Mucosa of descending colon (tissue), 3 donors: ENCODE results near the gene KRTAP12-4. TPM values are rescaled to one million over a fixed set of nuclear protein-coding genes. Genes with fewer than 3 reads are reported as not detected.
A peak's percentile ranks its signal among the peaks of the same experiment; 100 is the strongest.

ENCODE experiments used
- ATAC-seq: fragments of 200-7000 bp; cut with Tn5 transposase; one replicate; pipeline ENCODE4 v1.9.1; 2020; ENCODE audit warnings: mild to moderate bottlenecking, moderate library complexity
- DNase-seq, 3 donors: peaks; one replicate each; pipeline ENCODE4 v3.0.0-alpha.2; 2020
- H3K36me3 ChIP-seq: fragments of 200-600 bp; one replicate; pipeline ENCODE4 v1.8.0; 2021; ENCODE audit warnings: low read depth, mild to moderate bottlenecking
- H3K4me1 ChIP-seq: fragments of 200-600 bp; one replicate; pipeline ENCODE4 v1.8.0; 2021; ENCODE audit warnings: low read depth, mild to moderate bottlenecking
- H3K4me3 ChIP-seq: fragments of 200-600 bp; one replicate; pipeline ENCODE4 v1.8.0; 2021; ENCODE audit warnings: mild to moderate bottlenecking
- H3K9me3 ChIP-seq: fragments of 200-600 bp; one replicate; pipeline ENCODE4 v1.8.0; 2021; ENCODE audit warnings: mild to moderate bottlenecking
- CTCF ChIP-seq: fragments of 200-600 bp; IDR thresholded peaks from one replicate; pipeline ENCODE4 v1.8.0; 2022; ENCODE audit warnings: antibody characterized with exemption, mild to moderate bottlenecking
- intact Hi-C, 2 donors: fragments of 100-400 bp; cut with DNase I in 1 of 2; cut with micrococcal nuclease in 1 of 2; formaldehyde crosslinking; loops; one replicate each; pipeline versions ENCODE4 v1.11.0 to v1.11.1; 2022; cut with DNase I, micrococcal nuclease
- total RNA-seq, 3 donors: library from RNA; stranded (reverse); fragmentation: NEBNext Ultra II Directional in 2 of 3; extraction: Animal tissue kit (Norgen Biotek cat#: 25700) in 2 of 3; gene quantifications; one replicate each; pipeline versions ENCODE4 v1.2.1 to v1.2.4, GENCODE V29; 2021 to 2023
- donor health status: DM: no; HTN: no; CAD: no; lungs with moderate emphysema.
- donor health status: DM: no; HTN: no; CAD: no.
- donor health status: DM: no; HTN: yes; CAD: no.

Gene KRTAP12-4
- total RNA-seq, 3 donors from 2014 or later = not detected

GRCh38 chr21:44677881-44678280 lies 23.4 kb upstream of the KRTAP12-4 start:
- no peak overlapping the region for H3K4me3 ChIP-seq
- no peaks in the 10 kb centered on the region for H3K36me3 ChIP-seq
- ATAC-seq (no peak), DNase-seq (no peak)
- H3K9me3 ChIP-seq = no peaks in the 10 kb centered on the region
- H3K4me1 ChIP-seq = no peaks in the 10 kb centered on the region
- TF ChIP-seq CTCF = no peak
- intact Hi-C loops = no loop called here

GRCh38 chr21:44671911-44672310 lies 17.5 kb upstream of the KRTAP12-4 start:
- no peak for ATAC-seq
- Histone ChIP-seq H3K4me3 (no peak overlapping the region), H3K9me3 (peaks cover 7% of the 10 kb centered on the region), H3K36me3 (no peaks in the 10 kb centered on the region), H3K4me1 (no peaks in the 10 kb centered on the region)
- no peak for TF ChIP-seq CTCF
- DNase-seq = no peak
- intact Hi-C loops = no loop called here

- Histone ChIP-seq H3K4me3 (no peak overlapping the region), H3K4me1 (no peaks in the 10 kb centered on the region), H3K9me3 (peaks cover 7% of the 10 kb centered on the region), H3K36me3 (no peaks in the 10 kb centered on the region)
- no peak for TF ChIP-seq CTCF
- intact Hi-C loops = no loop called here
- no peak for DNase-seq
- ATAC-seq = no peak
These were observed 16.4 kb upstream of the KRTAP12-4 start for GRCh38 chr21:44670642-44671432.

- no peak for TF ChIP-seq CTCF
- Histone ChIP-seq H3K4me1 (no peaks in the 10 kb centered on the region), H3K4me3 (no peak overlapping the region), H3K9me3 (peaks cover 7% of the 10 kb centered on the region), H3K36me3 (no peaks in the 10 kb centered on the region)
- intact Hi-C loops = no loop called here
- ATAC-seq (no peak), DNase-seq (no peak)
These were observed 13.2 kb upstream of the KRTAP12-4 start for GRCh38 chr21:44667612-44668011.

- Histone ChIP-seq H3K4me1 (no peaks in the 10 kb centered on the region), H3K36me3 (no peaks in the 10 kb centered on the region), H3K4me3 (no peak within 1 kb of the TSS), H3K9me3 (peaks cover 6% of the 10 kb centered on the region)
- intact Hi-C loops = no loop called here
- ATAC-seq (peak; percentile 29), DNase-seq (no peak)
- no peak for TF ChIP-seq CTCF
These were observed 12.2 kb upstream of the KRTAP12-4 start, which contains the start of gene KRTAP12-2 for GRCh38 chr21:44666401-44667320. Gene KRTAP12-2, minus strand, starts transcription at chr21:44666927. Its CDS starts 41 bp downstream, at chr21:44666886.
